Measurements from ENCODE around the gene SNAP47.

GRCh38 chr1:227778401-227778947, 43.2 kb downstream of the SNAP47 start:
- TF ChIP-seq POLR2A (IDR thresholded peaks at IDR 0.05; ENCODE audit: low read depth, low read length) (no peak), EZH2 (IDR thresholded peaks at IDR 0.05; ENCODE audit: borderline replicate concordance, low read depth, low read length, severe bottlenecking) (no peak), MYC (IDR thresholded peaks at IDR 0.05; ENCODE audit: low read depth, low read length) (no peak)
- TF ChIP-seq, protein P1, sequence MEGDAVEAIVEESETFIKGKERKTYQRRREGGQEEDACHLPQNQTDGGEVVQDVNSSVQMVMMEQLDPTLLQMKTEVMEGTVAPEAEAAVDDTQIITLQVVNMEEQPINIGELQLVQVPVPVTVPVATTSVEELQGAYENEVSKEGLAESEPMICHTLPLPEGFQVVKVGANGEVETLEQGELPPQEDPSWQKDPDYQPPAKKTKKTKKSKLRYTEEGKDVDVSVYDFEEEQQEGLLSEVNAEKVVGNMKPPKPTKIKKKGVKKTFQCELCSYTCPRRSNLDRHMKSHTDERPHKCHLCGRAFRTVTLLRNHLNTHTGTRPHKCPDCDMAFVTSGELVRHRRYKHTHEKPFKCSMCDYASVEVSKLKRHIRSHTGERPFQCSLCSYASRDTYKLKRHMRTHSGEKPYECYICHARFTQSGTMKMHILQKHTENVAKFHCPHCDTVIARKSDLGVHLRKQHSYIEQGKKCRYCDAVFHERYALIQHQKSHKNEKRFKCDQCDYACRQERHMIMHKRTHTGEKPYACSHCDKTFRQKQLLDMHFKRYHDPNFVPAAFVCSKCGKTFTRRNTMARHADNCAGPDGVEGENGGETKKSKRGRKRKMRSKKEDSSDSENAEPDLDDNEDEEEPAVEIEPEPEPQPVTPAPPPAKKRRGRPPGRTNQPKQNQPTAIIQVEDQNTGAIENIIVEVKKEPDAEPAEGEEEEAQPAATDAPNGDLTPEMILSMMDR (IDR thresholded peaks at IDR 0.05; ENCODE audit: extremely low read depth in 1 of 2, insufficient read depth in 1 of 2, low read depth in 1 of 2, low read length in 2 of 2): no peak

Measured in endothelial cell of umbilical vein (primary cell).